ENCODE results near the gene PARVG.

Gene PARVG

DNA sequence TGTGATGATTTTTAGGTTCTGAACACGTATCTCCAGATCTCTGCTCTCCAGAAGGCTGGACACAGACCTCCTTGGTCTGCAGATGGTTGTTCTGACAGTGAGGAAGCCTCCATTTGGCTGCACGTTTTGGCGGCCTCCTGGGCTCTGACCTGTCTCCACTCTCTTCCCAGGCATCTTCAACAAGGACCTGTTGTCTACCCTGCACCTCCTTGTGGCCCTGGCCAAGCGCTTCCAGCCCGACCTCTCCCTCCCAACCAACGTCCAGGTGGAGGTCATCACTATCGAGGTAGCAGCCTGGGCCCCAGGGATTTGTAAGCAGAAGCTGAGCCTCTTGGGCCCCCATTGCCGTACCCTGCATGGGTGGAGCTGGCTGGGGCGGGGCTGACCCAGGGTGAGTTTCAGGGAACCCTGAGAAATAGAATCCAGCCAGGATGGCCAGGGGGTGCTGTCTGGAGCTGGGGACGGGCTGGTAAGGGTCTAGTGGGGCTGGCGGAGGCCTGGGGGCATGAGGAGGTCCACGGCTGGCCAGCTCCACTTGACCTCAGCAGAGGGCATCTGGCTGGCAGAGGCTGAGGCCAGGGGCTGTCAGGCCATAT is 9.8 kb downstream of the PARVG start:
- no peaks in the 10 kb centered on the region for H3K9me3 ChIP-seq (ENCODE audit: control insufficient read depth, low read length)
- DNase-seq (ENCODE audit: low read depth) = no peak

DNA sequence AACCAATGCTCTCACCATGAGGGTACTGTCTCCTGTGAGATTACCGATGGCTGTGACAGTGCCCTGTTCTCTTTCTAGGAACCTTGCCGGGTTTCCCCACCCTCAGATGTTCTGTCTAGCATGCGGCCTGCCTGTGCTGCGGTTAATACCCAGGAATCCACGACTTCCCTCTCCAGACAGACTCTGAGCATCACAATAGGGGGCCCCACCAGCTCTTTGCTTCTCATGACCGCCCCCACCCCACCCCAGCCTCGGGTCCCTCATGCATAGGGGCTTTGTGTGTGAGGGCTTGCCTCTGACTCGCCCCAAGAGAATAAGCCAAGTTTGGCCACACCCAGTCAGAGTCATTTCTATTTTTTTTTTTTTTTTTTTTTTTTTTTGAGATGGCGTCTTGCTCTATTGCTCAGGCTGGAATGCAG is 10.3 kb downstream of the PARVG start:
- H3K27me3 ChIP-seq (replicated peaks; ENCODE audit: control insufficient read depth, insufficient read depth, low read length) = peaks cover 49% of the 10 kb centered on the region
- H3K4me3 ChIP-seq (ENCODE audit: low read length) = no peak overlapping the region
- peaks cover 5% of the 10 kb centered on the region for H3K4me1 ChIP-seq (ENCODE audit: control insufficient read depth, insufficient read depth, low read length)
- H3K9me3 ChIP-seq (ENCODE audit: control insufficient read depth, low read length) = no peaks in the 10 kb centered on the region
- peak; percentile 13 for DNase-seq (ENCODE audit: low read depth)
- H3K36me3 ChIP-seq (ENCODE audit: control insufficient read depth, insufficient read depth, low read length, severe bottlenecking) = no peaks in the 10 kb centered on the region
- H3K9ac ChIP-seq (ENCODE audit: low read length) = no peak overlapping the region

More for the DNA sequence above, 9.8 kb downstream of the PARVG start:
- H3K9ac ChIP-seq (ENCODE audit: low read length) = no peak overlapping the region
- peaks cover 5% of the 10 kb centered on the region for H3K4me1 ChIP-seq (ENCODE audit: control insufficient read depth, insufficient read depth, low read length)
- H3K36me3 ChIP-seq (ENCODE audit: control insufficient read depth, insufficient read depth, low read length, severe bottlenecking) = no peaks in the 10 kb centered on the region
- H3K27me3 ChIP-seq (replicated peaks; ENCODE audit: control insufficient read depth, insufficient read depth, low read length) = peaks cover 43% of the 10 kb centered on the region
- no peak overlapping the region for H3K4me3 ChIP-seq (ENCODE audit: low read length)

DNA sequence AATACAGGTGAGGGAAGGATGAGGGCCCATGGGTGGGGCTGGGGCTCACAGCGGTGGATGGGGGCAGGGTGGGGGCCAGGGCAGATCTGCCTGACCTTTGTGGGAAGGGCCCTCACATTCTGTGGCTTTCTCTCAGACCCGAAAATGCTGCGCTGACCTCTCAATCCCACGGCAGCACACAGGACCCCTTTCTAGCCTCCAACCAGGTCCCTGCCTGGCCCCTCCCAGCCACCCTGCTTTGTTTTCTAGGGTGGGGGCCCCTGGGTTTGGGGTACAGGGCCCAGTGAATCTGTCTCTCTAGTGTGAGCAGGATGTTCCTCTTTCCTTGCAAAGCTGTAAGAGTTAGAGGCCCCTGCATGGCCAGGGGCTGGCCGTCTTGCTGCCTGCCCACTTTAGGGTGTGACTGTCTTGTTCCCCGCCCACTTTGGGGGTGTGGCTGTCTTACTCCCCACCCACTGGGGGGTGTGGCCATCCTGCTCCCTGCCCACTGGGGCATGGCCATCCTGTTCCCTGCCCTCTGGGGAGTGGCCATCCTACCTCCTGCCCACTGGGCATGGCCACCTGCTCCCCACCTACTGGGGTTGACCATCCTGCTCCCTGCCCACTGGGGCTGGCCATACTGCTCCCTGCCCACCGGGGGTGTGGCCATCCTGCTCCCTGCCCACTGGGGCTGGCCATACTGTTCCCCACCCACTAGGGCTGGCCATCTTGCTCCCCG is 11.5 kb downstream of the PARVG start:
- H3K4me1 ChIP-seq (ENCODE audit: control insufficient read depth, insufficient read depth, low read length) = peaks cover 5% of the 10 kb centered on the region
- no peaks in the 10 kb centered on the region for H3K36me3 ChIP-seq (ENCODE audit: control insufficient read depth, insufficient read depth, low read length, severe bottlenecking)
- peaks cover 53% of the 10 kb centered on the region for H3K27me3 ChIP-seq (replicated peaks; ENCODE audit: control insufficient read depth, insufficient read depth, low read length)
- H3K4me3 ChIP-seq (ENCODE audit: low read length) = no peak overlapping the region
- no peaks in the 10 kb centered on the region for H3K9me3 ChIP-seq (ENCODE audit: control insufficient read depth, low read length)
- DNase-seq (ENCODE audit: low read depth) = no peak
- no peak overlapping the region for H3K9ac ChIP-seq (ENCODE audit: low read length)

DNA sequence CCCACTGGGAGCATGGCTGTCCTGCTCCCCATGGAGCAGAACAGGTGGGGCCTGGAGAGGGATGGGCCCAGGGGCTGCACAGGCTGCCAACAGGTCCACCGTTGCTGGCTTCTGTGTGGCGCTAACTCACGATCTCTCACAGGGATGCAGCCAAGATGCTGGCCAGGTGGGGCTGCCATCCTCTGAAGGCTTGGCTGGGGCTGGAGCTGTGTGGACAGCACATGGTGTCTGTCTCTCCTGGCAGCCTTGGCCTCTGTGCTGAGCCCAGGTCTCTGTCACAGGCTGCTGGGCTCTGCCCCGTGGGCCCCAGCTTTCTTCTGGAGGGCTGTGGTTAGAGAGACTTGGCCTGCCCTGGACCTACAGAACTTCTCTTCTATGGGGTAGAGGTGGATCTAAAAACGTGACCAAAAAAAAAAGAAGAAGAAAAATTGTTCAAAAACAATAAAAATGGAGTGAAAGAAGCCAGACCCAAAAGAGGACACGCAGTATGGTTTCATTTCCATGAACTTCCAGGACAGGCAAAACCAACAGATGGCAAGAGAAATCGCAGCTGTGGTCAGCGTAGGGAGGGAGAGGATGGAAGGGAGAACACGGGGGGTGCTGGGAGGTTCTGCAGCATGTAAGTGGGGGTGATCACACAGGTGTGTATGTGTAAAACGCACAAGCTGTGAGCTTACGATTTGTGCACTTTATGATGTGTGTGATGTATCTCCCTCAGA is 12.2 kb downstream of the PARVG start:
- DNase-seq (ENCODE audit: low read depth) = no peak
- H3K4me3 ChIP-seq (ENCODE audit: low read length) = no peak overlapping the region

DNA sequence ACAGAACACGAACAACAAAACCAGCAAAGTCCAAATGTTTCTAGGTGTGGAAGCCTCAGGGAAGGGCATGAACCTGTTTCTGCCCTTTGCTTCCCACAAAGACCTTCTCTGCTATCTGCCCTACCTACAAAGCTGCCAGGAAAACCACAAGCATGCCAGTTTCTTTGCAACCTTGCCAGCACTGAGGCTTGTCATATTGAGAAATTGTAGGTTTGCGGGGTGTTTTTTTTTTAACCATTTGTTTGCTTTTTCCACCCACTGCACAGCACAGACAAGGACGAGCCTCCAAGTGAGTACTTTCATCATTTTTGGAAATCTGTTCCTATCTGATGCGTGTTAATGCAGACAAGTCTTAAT is 12.8 kb downstream of the PARVG start:
- Histone ChIP-seq H3K36me3 (ENCODE audit: control insufficient read depth, insufficient read depth, low read length, severe bottlenecking) (no peaks in the 10 kb centered on the region), H3K4me1 (ENCODE audit: control insufficient read depth, insufficient read depth, low read length) (peaks cover 5% of the 10 kb centered on the region), H3K27me3 (replicated peaks; ENCODE audit: control insufficient read depth, insufficient read depth, low read length) (peaks cover 60% of the 10 kb centered on the region), H3K4me3 (ENCODE audit: low read length) (no peak overlapping the region), H3K9ac (ENCODE audit: low read length) (no peak overlapping the region), H3K9me3 (ENCODE audit: control insufficient read depth, low read length) (no peaks in the 10 kb centered on the region)
- DNase-seq (ENCODE audit: low read depth) = no peak

More for the DNA sequence above, 12.2 kb downstream of the PARVG start:
- Histone ChIP-seq H3K9ac (ENCODE audit: low read length) (no peak overlapping the region), H3K4me1 (ENCODE audit: control insufficient read depth, insufficient read depth, low read length) (peaks cover 5% of the 10 kb centered on the region), H3K27me3 (replicated peaks; ENCODE audit: control insufficient read depth, insufficient read depth, low read length) (peaks cover 59% of the 10 kb centered on the region), H3K36me3 (ENCODE audit: control insufficient read depth, insufficient read depth, low read length, severe bottlenecking) (no peaks in the 10 kb centered on the region), H3K9me3 (ENCODE audit: control insufficient read depth, low read length) (no peaks in the 10 kb centered on the region)

DNA sequence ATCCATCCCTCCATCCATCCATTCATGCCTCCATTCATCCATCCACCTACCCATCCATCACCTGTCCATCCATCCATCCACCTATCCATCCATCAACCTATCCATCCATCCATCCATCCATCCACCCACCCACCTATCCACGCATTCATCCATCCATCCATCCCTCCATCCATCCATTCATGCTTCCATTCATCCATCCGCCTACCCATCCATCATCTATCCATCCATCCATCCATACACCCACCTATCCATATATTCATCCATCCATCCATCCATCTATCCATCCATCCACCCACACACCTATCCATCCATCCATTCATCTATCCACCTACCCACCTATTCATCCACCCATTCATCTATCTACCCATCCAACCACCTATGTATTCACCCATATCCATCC is 13.8 kb downstream of the PARVG start:
- H3K27me3 ChIP-seq (replicated peaks; ENCODE audit: control insufficient read depth, insufficient read depth, low read length) = peaks cover 61% of the 10 kb centered on the region
- peaks cover 5% of the 10 kb centered on the region for H3K4me1 ChIP-seq (ENCODE audit: control insufficient read depth, insufficient read depth, low read length)
- no peaks in the 10 kb centered on the region for H3K9me3 ChIP-seq (ENCODE audit: control insufficient read depth, low read length)
- no peaks in the 10 kb centered on the region for H3K36me3 ChIP-seq (ENCODE audit: control insufficient read depth, insufficient read depth, low read length, severe bottlenecking)
- no peak overlapping the region for H3K9ac ChIP-seq (ENCODE audit: low read length)
- no peak for DNase-seq (ENCODE audit: low read depth)
- no peak overlapping the region for H3K4me3 ChIP-seq (ENCODE audit: low read length)

DNA sequence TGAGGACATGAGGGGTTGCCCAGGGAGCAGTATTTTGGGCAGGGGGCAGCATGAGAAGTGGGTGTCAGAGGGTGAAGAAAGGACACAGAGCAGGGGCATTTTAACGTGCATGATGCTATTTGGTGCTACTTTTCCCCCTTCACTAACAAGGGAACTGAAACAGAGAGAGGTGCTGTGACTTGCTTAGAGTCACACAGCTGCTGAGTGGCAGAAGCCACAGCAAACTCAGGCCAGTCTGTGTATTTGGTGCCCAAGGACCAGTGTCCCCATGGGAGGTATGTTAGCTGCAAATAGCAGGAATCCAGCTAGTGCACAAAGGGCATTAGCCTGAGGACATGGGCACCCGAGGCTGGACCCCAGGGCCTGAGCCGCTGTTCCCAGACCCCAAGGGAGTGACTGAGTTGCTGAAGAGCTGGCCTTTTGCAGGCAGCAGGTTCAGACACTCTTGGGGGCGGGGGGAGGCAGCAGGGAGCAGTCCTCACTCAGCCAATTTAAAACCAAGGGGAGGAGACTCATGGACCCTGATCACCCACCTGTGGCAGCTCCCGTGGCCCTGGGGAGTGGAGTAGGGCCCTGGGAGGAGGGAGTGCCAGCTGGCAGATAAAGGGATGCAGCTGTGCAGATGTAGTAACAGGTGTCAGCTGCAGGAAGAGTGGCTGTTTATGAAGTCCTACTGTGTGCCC is 14.6 kb downstream of the PARVG start:
- Histone ChIP-seq H3K9ac (ENCODE audit: low read length) (no peak overlapping the region), H3K36me3 (ENCODE audit: control insufficient read depth, insufficient read depth, low read length, severe bottlenecking) (no peaks in the 10 kb centered on the region), H3K4me3 (ENCODE audit: low read length) (no peak overlapping the region), H3K9me3 (ENCODE audit: control insufficient read depth, low read length) (no peaks in the 10 kb centered on the region), H3K27me3 (replicated peaks; ENCODE audit: control insufficient read depth, insufficient read depth, low read length) (peaks cover 64% of the 10 kb centered on the region), H3K4me1 (ENCODE audit: control insufficient read depth, insufficient read depth, low read length) (peaks cover 5% of the 10 kb centered on the region)
- DNase-seq (ENCODE audit: low read depth) = no peak

DNA sequence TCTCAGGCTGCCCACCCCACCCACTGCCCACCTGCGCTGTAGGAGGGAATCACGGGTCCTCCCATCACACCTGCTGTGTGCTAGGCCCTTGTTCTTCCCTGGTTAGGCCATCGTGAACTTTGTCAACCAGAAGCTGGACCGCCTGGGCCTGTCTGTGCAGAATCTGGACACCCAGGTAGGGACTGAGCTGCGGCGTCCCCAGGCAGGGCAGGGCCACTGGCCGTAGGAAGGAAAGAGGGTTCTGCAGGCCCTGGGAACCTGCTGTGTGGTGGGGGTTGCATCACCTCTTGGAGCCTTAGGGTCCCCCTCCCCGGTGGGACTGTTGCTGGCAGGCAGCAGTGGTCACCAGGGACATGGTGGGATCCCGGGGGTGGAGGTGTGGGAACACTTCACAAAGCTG is 15.5 kb downstream of the PARVG start:
- no peak overlapping the region for H3K9ac ChIP-seq (ENCODE audit: low read length)
- H3K9me3 ChIP-seq (ENCODE audit: control insufficient read depth, low read length) = no peaks in the 10 kb centered on the region
- peaks cover 10% of the 10 kb centered on the region for H3K4me1 ChIP-seq (ENCODE audit: control insufficient read depth, insufficient read depth, low read length)
- peaks cover 63% of the 10 kb centered on the region for H3K27me3 ChIP-seq (replicated peaks; ENCODE audit: control insufficient read depth, insufficient read depth, low read length)
- H3K4me3 ChIP-seq (ENCODE audit: low read length) = no peak overlapping the region
- no peak for DNase-seq (ENCODE audit: low read depth)
- no peaks in the 10 kb centered on the region for H3K36me3 ChIP-seq (ENCODE audit: control insufficient read depth, insufficient read depth, low read length, severe bottlenecking)

DNA sequence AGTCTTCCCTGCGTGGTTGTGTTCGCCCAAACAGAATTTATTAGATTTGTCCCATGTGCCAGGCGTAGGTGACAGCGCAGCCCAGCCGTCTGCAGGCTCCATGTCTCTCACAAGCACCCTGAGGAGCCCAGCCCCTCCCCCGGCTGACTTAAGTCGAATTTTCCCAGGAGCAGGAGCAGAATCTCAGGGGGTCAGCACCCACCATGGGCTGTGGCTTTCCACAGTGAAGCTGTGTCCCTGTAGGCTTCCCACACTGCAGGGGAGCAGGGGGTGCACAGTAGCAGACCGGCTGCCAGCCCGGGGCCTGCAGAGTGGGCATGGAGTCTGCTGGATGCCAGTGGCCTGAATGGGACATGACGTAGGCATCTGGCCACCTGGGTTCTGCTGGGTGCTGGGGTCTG is 16.0 kb downstream of the PARVG start:
- no peak overlapping the region for H3K4me3 ChIP-seq (ENCODE audit: low read length)
- H3K9ac ChIP-seq (ENCODE audit: low read length) = no peak overlapping the region
- no peaks in the 10 kb centered on the region for H3K9me3 ChIP-seq (ENCODE audit: control insufficient read depth, low read length)
- H3K27me3 ChIP-seq (replicated peaks; ENCODE audit: control insufficient read depth, insufficient read depth, low read length) = peaks cover 63% of the 10 kb centered on the region
- no peaks in the 10 kb centered on the region for H3K36me3 ChIP-seq (ENCODE audit: control insufficient read depth, insufficient read depth, low read length, severe bottlenecking)
- peaks cover 15% of the 10 kb centered on the region for H3K4me1 ChIP-seq (ENCODE audit: control insufficient read depth, insufficient read depth, low read length)
- DNase-seq (ENCODE audit: low read depth) = no peak

DNA sequence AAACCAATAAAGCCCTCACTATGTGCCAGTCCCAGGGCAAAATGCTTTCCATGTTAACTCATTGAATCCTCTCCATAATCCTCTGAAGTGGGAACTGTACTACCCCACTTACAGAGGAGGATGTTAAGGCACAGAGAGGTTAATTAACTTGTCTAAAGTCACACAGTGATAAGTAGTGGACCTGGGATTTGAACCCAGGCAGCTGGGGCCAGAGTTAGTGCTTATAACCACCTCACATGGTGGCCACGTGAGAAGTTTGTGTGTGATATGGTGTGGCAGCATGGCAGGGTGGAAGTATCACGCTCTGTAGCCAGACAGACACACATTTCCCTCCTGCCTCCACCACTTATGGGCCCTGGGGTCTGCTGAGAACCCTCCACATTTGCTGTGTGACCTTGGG is 16.5 kb downstream of the PARVG start:
- H3K4me1 ChIP-seq (ENCODE audit: control insufficient read depth, insufficient read depth, low read length) = peaks cover 20% of the 10 kb centered on the region

DNA sequence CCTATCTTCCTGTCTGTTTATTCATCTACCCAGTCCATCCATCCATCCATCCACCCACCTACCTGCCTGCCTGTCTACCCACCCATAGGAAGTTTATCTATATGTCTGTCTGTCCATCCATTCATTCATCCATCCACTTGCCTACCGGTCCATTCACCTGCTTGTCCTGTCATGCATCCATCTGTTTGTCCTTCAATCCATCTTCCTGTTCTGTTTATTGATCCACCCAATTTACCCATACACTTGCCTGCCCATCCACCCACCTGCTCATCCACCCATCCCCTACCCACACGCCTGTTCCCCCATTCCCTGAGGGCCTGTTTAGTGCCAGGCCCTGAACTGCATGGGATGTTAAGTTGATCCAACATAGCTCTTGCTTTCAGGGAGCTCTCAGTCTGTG is 18.4 kb downstream of the PARVG start:
- H3K4me1 ChIP-seq (ENCODE audit: control insufficient read depth, insufficient read depth, low read length) = peaks cover 24% of the 10 kb centered on the region
- H3K27me3 ChIP-seq (replicated peaks; ENCODE audit: control insufficient read depth, insufficient read depth, low read length) = peaks cover 55% of the 10 kb centered on the region
- no peak overlapping the region for H3K4me3 ChIP-seq (ENCODE audit: low read length)
- H3K9me3 ChIP-seq (ENCODE audit: control insufficient read depth, low read length) = no peaks in the 10 kb centered on the region
- no peak for DNase-seq (ENCODE audit: low read depth)
- H3K9ac ChIP-seq (ENCODE audit: low read length) = no peak overlapping the region
- no peaks in the 10 kb centered on the region for H3K36me3 ChIP-seq (ENCODE audit: control insufficient read depth, insufficient read depth, low read length, severe bottlenecking)

More for the DNA sequence above, 16.5 kb downstream of the PARVG start:
- no peak for DNase-seq (ENCODE audit: low read depth)
- no peak overlapping the region for H3K9ac ChIP-seq (ENCODE audit: low read length)
- no peaks in the 10 kb centered on the region for H3K36me3 ChIP-seq (ENCODE audit: control insufficient read depth, insufficient read depth, low read length, severe bottlenecking)
- H3K4me3 ChIP-seq (ENCODE audit: low read length) = no peak overlapping the region
- no peaks in the 10 kb centered on the region for H3K9me3 ChIP-seq (ENCODE audit: control insufficient read depth, low read length)
- peaks cover 63% of the 10 kb centered on the region for H3K27me3 ChIP-seq (replicated peaks; ENCODE audit: control insufficient read depth, insufficient read depth, low read length)

All from adipocyte (in vitro differentiated cells).